GM23338 (cell line): Measurements from ENCODE around the gene CLOCK. TPM values are rescaled to one million over a fixed set of nuclear protein-coding genes. Genes with fewer than 3 reads are reported as not detected.

Experiments
- ATAC-seq: fragments of 200-7000 bp; cut with Tn5 transposase; 3 replicates; pipeline ENCODE4 v1.9.1; 2020
- DNase-seq: peaks from one replicate; pipeline ENCODE4 v3.0.0-alpha.2; 2015; ENCODE audit warnings: low spot score
- H2AFZ ChIP-seq: fragments of 200-600 bp; sonication (generic); 2 replicates; pipeline ENCODE4 v1.8.0; 2016; ENCODE audit warnings: antibody characterized with exemption, mild to moderate bottlenecking, moderate library complexity
- H3F3A ChIP-seq: fragments of 200-600 bp; sonication (generic); replicated peaks from 2 replicates; pipeline ENCODE4 v1.8.0; 2017; ENCODE audit warnings: antibody characterized with exemption, mixed run types, low read depth
- H3K27ac ChIP-seq: fragments of 200-600 bp; sonication (generic); 2 replicates; pipeline ENCODE4 v1.6.1; 2016; ENCODE audit warnings: low read depth
- H3K27me3 ChIP-seq: fragments of 200-600 bp; sonication (generic); 2 replicates; pipeline ENCODE4 v1.8.0; 2016; ENCODE audit warnings: mild to moderate bottlenecking, mixed run types, moderate library complexity; ENCODE audit not compliant: insufficient read depth
- H3K36me3 ChIP-seq: fragments of 200-600 bp; sonication (generic); 2 replicates; pipeline ENCODE4 v1.8.0; 2016; ENCODE audit warnings: mild to moderate bottlenecking; ENCODE audit not compliant: insufficient read depth
- H3K4me1 ChIP-seq: fragments of 200-600 bp; sonication (generic); 2 replicates; pipeline ENCODE4 v1.8.0; 2016; ENCODE audit warnings: mild to moderate bottlenecking, moderate library complexity; ENCODE audit not compliant: insufficient read depth
- H3K4me2 ChIP-seq: fragments of 200-600 bp; sonication (generic); 2 replicates; pipeline ENCODE4 v1.7.1; 2017; ENCODE audit warnings: mixed run types
- H3K4me3 ChIP-seq: fragments of 200-600 bp; sonication (generic); 2 replicates; pipeline ENCODE4 v1.6.1; 2016; ENCODE audit warnings: mixed run types
- H3K79me2 ChIP-seq: fragments of 200-600 bp; sonication (generic); replicated peaks from 2 replicates; pipeline ENCODE4 v1.8.0; 2017; ENCODE audit warnings: mild to moderate bottlenecking; ENCODE audit not compliant: insufficient read depth
- H3K9me2 ChIP-seq: fragments of 200-600 bp; sonication (generic); 2 replicates; pipeline ENCODE4 v1.8.0; 2017; ENCODE audit not compliant: insufficient read depth
- H4K20me1 ChIP-seq: fragments of 200-600 bp; sonication (generic); replicated peaks from 2 replicates; pipeline ENCODE4 v1.8.0; 2017; ENCODE audit warnings: mild to moderate bottlenecking; ENCODE audit not compliant: insufficient read depth
- H3K27ac Mint-ChIP-seq: 2 replicates; pipeline ENCODE4 v1.8.0; 2020; ENCODE audit warnings: inconsistent platforms, mild to moderate bottlenecking, moderate library complexity, mixed read lengths
- H3K27me3 Mint-ChIP-seq: 3 replicates; pipeline ENCODE4 v1.8.0; 2022; ENCODE audit warnings: low read depth, mild to moderate bottlenecking, moderate library complexity, mixed read lengths, inconsistent platforms; ENCODE audit not compliant: insufficient read depth, poor library complexity
- H3K36me3 Mint-ChIP-seq: 3 replicates; pipeline ENCODE4 v1.8.0; 2021; ENCODE audit warnings: low read depth, mild to moderate bottlenecking, inconsistent platforms, moderate library complexity, mixed read lengths
- H3K4me1 Mint-ChIP-seq: 3 replicates; pipeline ENCODE4 v1.8.0; 2020; ENCODE audit warnings: mild to moderate bottlenecking, inconsistent platforms, mixed read lengths
- H3K4me3 Mint-ChIP-seq: 3 replicates; pipeline ENCODE4 v1.8.0; 2021; ENCODE audit warnings: moderate library complexity, mild to moderate bottlenecking, inconsistent platforms, mixed read lengths
- H3K9me3 Mint-ChIP-seq: 3 replicates; pipeline ENCODE4 v1.8.0; 2020; ENCODE audit warnings: moderate library complexity, mild to moderate bottlenecking, inconsistent platforms, mixed read lengths
- CTCF ChIP-seq, 2 experiments: fragments of 200-600 bp in 1 of 2; sonication (generic) in 1 of 2; conservative IDR thresholded peaks; 2 replicates each; pipeline versions ENCODE4 v1.5.1 to v1.6.1; 2016 to 2017; ENCODE audit warnings: antibody characterized with exemption in 2 of 2, low read depth in 2 of 2, mild to moderate bottlenecking in 2 of 2, moderate library complexity in 1 of 2
- ETS1 ChIP-seq: IDR thresholded peaks from 2 replicates; pipeline ENCODE4 v1.6.1; 2016; ENCODE audit warnings: antibody characterized with exemption
- EZH2 ChIP-seq: fragments of 200-600 bp; sonication (generic); IDR thresholded peaks from one replicate; pipeline ENCODE4 v1.8.0; 2017; ENCODE audit warnings: antibody characterized with exemption, mild to moderate bottlenecking, low read depth; ENCODE audit not compliant: unreplicated experiment
- EZH2phosphoT487 ChIP-seq: fragments of 200-600 bp; sonication (generic); IDR thresholded peaks from one replicate; pipeline ENCODE4 v1.8.1; 2018; ENCODE audit warnings: antibody characterized with exemption; ENCODE audit not compliant: unreplicated experiment
- JUNB ChIP-seq: IDR thresholded peaks from one replicate; pipeline ENCODE4 v1.6.1; 2016; ENCODE audit warnings: antibody characterized with exemption; ENCODE audit not compliant: unreplicated experiment
- NANOG ChIP-seq: IDR thresholded peaks from 2 replicates; pipeline ENCODE4 v1.6.1; 2016; ENCODE audit warnings: antibody characterized with exemption, borderline replicate concordance
- POLR2AphosphoS5 ChIP-seq: IDR thresholded peaks from 2 replicates; pipeline ENCODE4 v1.6.1; 2016; ENCODE audit warnings: antibody characterized with exemption, low read depth
- STAT1 ChIP-seq: IDR thresholded peaks from one replicate; pipeline ENCODE4 v1.6.1; 2016; ENCODE audit warnings: antibody characterized with exemption; ENCODE audit not compliant: unreplicated experiment
- ZNF114 ChIP-seq: fragments of 250-450 bp; sonication (Bioruptor Pico); IDR thresholded peaks from 2 replicates; pipeline ENCODE4 v1.5.0; 2020; ENCODE audit warnings: mild to moderate bottlenecking, moderate library complexity
- ZNF331 ChIP-seq: fragments of 250-450 bp; sonication (Bioruptor Pico); IDR thresholded peaks from 2 replicates; pipeline ENCODE4 v1.5.0; 2020; ENCODE audit warnings: low read depth, mild to moderate bottlenecking, moderate library complexity
- ZNF462 ChIP-seq: fragments of 250-450 bp; sonication (Bioruptor Pico); IDR thresholded peaks from 2 replicates; pipeline ENCODE4 v1.5.0; 2020; ENCODE audit warnings: mild to moderate bottlenecking, moderate library complexity
- polyA plus RNA-seq: library from polyadenylated mRNA; unstranded; fragments of >200 nt; fragmentation: Nextera tagmentation; extraction: Ambion mirVana; gene quantifications from 2 replicates; pipeline ENCODE4 v1.2.1, GENCODE V29; 2016
- total RNA-seq: library from RNA; depleted of rRNA; stranded (reverse); fragments of >200 nt; shearing (Covaris generic); gene quantifications from 2 replicates; pipeline ENCODE4 v1.2.3, GENCODE V29; 2014

Gene CLOCK
- total and polyA plus RNA-seq, 2 experiments from 2014 or later, result 17.1 to 28.8 TPM

- TF ChIP-seq ZNF331 (no peak), ZNF462 (CRISPR knock-in tag) (no peak), POLR2AphosphoS5 (no peak), NANOG (no peak)
Measured at GRCh38 chr4:55407764-55408163, 138.9 kb downstream of the CLOCK start (continued).

GRCh38 chr4:55407119-55407518, 139.6 kb downstream of the CLOCK start:
- H3K27ac Mint-ChIP-seq, result no peak overlapping the region
- H3K27me3 Mint-ChIP-seq, result no peaks in the 10 kb centered on the region

More at GRCh38 chr4:55407119-55407518, 139.6 kb downstream of the CLOCK start:
- Histone ChIP-seq H3K4me3 (no peak overlapping the region), H3K4me1 (peaks cover 17% of the 10 kb centered on the region; the same call in 1 of the 2 replicates), H3K36me3 (peaks cover 18% of the 10 kb centered on the region), H3K79me2 (peaks cover 98% of the 10 kb centered on the region), H3K9me2 (no peaks in the 10 kb centered on the region), H3K4me2 (no peak overlapping the region), H3F3A (no peaks in the 10 kb centered on the region), H3K27me3 (no peaks in the 10 kb centered on the region), H3K27ac (no peak overlapping the region; the same call in 1 of the 2 replicates), H4K20me1 (peaks cover 71% of the 10 kb centered on the region), H2AFZ (no peak overlapping the region)
- H3K9me3 Mint-ChIP-seq, result no peaks in the 10 kb centered on the region
- no peak overlapping the region for H3K4me3 Mint-ChIP-seq
- peaks cover 47% of the 10 kb centered on the region for H3K36me3 Mint-ChIP-seq
- ATAC-seq (no peak), DNase-seq (no peak)
- H3K4me1 Mint-ChIP-seq, result peaks cover 19% of the 10 kb centered on the region; the same call in 2 of the 3 replicates
- TF ChIP-seq JUNB (no peak), EZH2phosphoT487 (no peak), NANOG (no peak), CTCF (conservative IDR thresholded peaks at IDR 0.05; ENCODE audit: low read depth in 2 of 2) (no peak), ZNF331 (no peak), EZH2 (no peak), ZNF114 (CRISPR knock-in tag) (no peak), ETS1 (no peak), STAT1 (no peak)
